Activated naive CD8-positive, alpha-beta T cell treated with anti-CD3 and anti-CD28 coated beads, Interleukin-2, amount 10 ng/mL, durations not matched to agents 7 days and 5 days (primary cell): ENCODE data around the gene SDHAF2. TPM values are rescaled to one million over a fixed set of nuclear protein-coding genes. Genes with fewer than 3 reads are reported as not detected.

Experiments
- ATAC-seq: fragments of 150-1000 bp; cut with Tn5 transposase; one replicate; pipeline ENCODE4 v1.10.0; 2021; ENCODE audit warnings: low read depth, moderate library complexity
- POLR2A ChIA-PET: fragments of 350-600 bp; sonication (Branson Sonifier 250); formaldehyde crosslinking; loops from one replicate; lab custom pipeline; 2021; ENCODE audit warnings: antibody characterized with exemption; lab: Charles Lee
- DNase-seq: peaks from one replicate; pipeline ENCODE4 v3.0.0; 2021
- H3K27ac Mint-ChIP-seq: one replicate; pipeline ENCODE4 v1.8.0; 2022; ENCODE audit warnings: mild to moderate bottlenecking, mixed read lengths
- H3K27me3 Mint-ChIP-seq: one replicate; pipeline ENCODE4 v1.8.0; 2022; ENCODE audit warnings: mild to moderate bottlenecking, moderate library complexity, mixed read lengths
- H3K36me3 Mint-ChIP-seq: one replicate; pipeline ENCODE4 v1.8.0; 2021; ENCODE audit warnings: mild to moderate bottlenecking, mixed read lengths
- H3K4me1 Mint-ChIP-seq: one replicate; pipeline ENCODE4 v1.8.0; 2021; ENCODE audit warnings: mixed read lengths
- H3K4me3 Mint-ChIP-seq: one replicate; pipeline ENCODE4 v1.8.0; 2022; ENCODE audit warnings: mild to moderate bottlenecking, moderate library complexity, mixed read lengths
- H3K9me3 Mint-ChIP-seq: one replicate; pipeline ENCODE4 v1.8.0; 2021; ENCODE audit warnings: mixed read lengths
- total RNA-seq, 2 experiments: library from RNA; stranded (reverse); gene quantifications; one replicate each; pipeline ENCODE4 v1.2.3, GENCODE V29; 2021

SDHAF2 gene
- total RNA-seq, 2 experiments from 2014 or later: 48.5 to 53.1 TPM

- POLR2A ChIA-PET: no interaction called here
- no peak for DNase-seq
- no peaks in the 10 kb centered on the region for H3K27me3 Mint-ChIP-seq
- H3K27ac Mint-ChIP-seq: no peak overlapping the region
- H3K4me3 Mint-ChIP-seq: no peak overlapping the region
- no peak for ATAC-seq
- no peaks in the 10 kb centered on the region for H3K9me3 Mint-ChIP-seq
- no peaks in the 10 kb centered on the region for H3K4me1 Mint-ChIP-seq
- H3K36me3 Mint-ChIP-seq: no peaks in the 10 kb centered on the region
These were observed 54.6 kb downstream of the SDHAF2 start for GRCh38 chr11:61484541-61484940.

- Mint-ChIP-seq H3K4me3 (no peak overlapping the region), H3K27me3 (no peaks in the 10 kb centered on the region), H3K4me1 (no peaks in the 10 kb centered on the region), H3K27ac (no peak overlapping the region), H3K9me3 (no peaks in the 10 kb centered on the region), H3K36me3 (no peaks in the 10 kb centered on the region)
- POLR2A ChIA-PET: no interaction called here
- DNase-seq (no peak), ATAC-seq (no peak)
These were observed 55.2 kb downstream of the SDHAF2 start for GRCh38 chr11:61485080-61485479.

- H3K4me1 Mint-ChIP-seq: no peaks in the 10 kb centered on the region
- H3K36me3 Mint-ChIP-seq: no peaks in the 10 kb centered on the region
- POLR2A ChIA-PET: no interaction called here
- no peak for ATAC-seq
- DNase-seq: no peak
- no peaks in the 10 kb centered on the region for H3K27me3 Mint-ChIP-seq
- no peaks in the 10 kb centered on the region for H3K9me3 Mint-ChIP-seq
- no peak overlapping the region for H3K4me3 Mint-ChIP-seq
- H3K27ac Mint-ChIP-seq: no peak overlapping the region
These were observed 56.2 kb downstream of the SDHAF2 start for GRCh38 chr11:61486011-61486620.

DNA sequence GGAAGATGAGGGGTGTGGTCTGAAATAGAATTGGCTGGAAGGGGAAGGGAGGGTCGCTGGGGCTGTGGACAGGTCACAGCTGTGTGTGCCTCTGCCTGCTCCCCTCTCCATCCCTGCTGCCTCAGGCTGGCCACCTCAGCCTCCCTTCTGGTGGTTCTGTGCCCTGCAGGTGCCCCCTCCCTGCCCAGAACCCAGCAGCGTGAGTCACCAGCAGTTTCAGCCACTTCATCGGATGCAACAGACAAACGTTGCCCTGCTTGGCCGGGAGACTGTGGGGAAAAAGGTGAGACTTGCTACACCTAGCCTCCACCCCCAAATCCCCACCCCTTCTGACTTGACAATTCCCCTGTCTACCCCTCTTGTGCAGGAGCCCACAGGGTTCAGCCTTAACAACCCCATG, 56.9 kb downstream of the SDHAF2 start:
- Mint-ChIP-seq H3K27ac (no peak overlapping the region), H3K4me1 (no peaks in the 10 kb centered on the region), H3K27me3 (no peaks in the 10 kb centered on the region), H3K36me3 (no peaks in the 10 kb centered on the region), H3K9me3 (no peaks in the 10 kb centered on the region), H3K4me3 (no peak overlapping the region)
- ATAC-seq: no peak
- no peak for DNase-seq
- POLR2A ChIA-PET: no interaction called here

DNA sequence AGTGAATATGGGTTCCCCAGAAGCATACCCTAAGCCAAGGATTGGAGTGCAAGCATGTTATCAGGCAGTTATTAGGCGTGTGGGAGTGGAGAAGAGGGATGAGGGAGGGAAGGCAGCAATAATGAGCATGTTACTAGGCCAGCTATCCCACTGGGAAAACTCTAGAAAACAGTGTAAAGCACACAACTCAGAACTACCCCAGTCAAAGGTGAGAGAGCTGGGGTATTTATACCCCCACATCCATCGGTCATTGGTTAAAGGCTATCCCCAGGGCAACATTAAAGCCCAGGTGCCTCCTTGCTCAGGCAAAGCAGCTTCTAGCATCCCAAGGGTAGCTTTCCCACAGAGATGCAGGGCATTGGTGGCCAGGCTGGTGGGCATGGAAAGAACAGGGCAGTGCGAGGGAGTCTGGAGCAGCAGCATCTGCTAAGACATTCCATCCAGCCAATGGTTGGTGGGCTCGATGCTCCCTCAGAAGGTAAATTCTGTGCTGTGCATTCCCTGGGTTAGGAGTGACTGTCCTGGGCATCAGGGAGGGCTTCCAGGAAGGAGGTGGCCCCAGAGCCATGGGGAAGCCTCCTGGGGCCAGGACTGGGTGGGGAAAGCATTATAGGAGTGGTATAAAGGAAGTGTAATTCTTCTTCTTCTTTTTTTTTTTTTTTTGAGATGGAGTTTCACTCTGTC, 57.6 kb downstream of the SDHAF2 start:
- ATAC-seq (no peak), DNase-seq (no peak)
- POLR2A ChIA-PET: no interaction called here
- H3K4me1 Mint-ChIP-seq: no peaks in the 10 kb centered on the region
- no peak overlapping the region for H3K4me3 Mint-ChIP-seq
- H3K27ac Mint-ChIP-seq: no peak overlapping the region
- H3K36me3 Mint-ChIP-seq: no peaks in the 10 kb centered on the region
- H3K9me3 Mint-ChIP-seq: no peaks in the 10 kb centered on the region
- H3K27me3 Mint-ChIP-seq: no peaks in the 10 kb centered on the region

DNA sequence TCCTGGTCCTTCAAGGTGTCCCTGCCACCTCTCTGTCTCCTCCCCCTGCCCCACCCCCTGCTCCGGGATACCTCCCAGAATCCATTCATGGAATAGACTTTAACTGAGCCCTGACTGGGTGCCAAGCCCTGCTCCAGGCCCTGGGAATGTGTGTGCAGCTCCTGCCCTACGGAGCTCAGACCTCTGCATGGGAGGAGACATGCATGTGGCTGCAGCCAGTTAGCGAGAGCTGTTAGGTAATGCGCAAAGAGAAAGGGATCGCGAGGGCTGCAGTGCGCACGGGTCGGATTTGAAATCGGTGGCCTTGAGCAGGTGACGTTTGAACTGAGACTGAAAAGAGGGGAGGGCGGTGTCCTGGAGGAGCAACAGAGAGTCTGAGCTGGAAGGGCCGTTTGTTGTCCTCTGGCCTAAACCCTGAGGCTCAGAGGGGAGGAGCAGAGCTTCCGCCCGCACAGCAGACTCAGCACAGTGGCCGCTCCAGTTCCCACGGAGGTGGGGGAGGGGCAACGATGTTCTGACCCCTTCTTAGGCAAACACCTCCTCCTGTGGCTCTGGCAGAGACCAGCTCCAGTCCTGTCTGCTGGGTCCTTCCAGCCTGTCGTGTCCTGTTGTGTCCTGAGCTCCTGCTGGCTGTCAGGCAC, 58.8 kb downstream of the SDHAF2 start:
- no peaks in the 10 kb centered on the region for H3K27me3 Mint-ChIP-seq
- H3K4me1 Mint-ChIP-seq: no peaks in the 10 kb centered on the region
- H3K36me3 Mint-ChIP-seq: no peaks in the 10 kb centered on the region
- POLR2A ChIA-PET: no interaction called here
- ATAC-seq (no peak), DNase-seq (no peak)
- no peak overlapping the region for H3K4me3 Mint-ChIP-seq
- H3K27ac Mint-ChIP-seq: no peak overlapping the region
- H3K9me3 Mint-ChIP-seq: no peaks in the 10 kb centered on the region

GRCh38 chr11:61489833-61490721, 60.2 kb downstream of the SDHAF2 start:
- DNase-seq (no peak), ATAC-seq (no peak)
- H3K36me3 Mint-ChIP-seq: no peaks in the 10 kb centered on the region
- no peaks in the 10 kb centered on the region for H3K9me3 Mint-ChIP-seq
- no peaks in the 10 kb centered on the region for H3K4me1 Mint-ChIP-seq
- no peak overlapping the region for H3K27ac Mint-ChIP-seq
- no peak overlapping the region for H3K4me3 Mint-ChIP-seq
- POLR2A ChIA-PET: interaction anchor here (0.6 kb wide), 1 partner anchor 346 kb away, joined by 3 read pairs; no protein-coding TSS in a partner anchor
- no peaks in the 10 kb centered on the region for H3K27me3 Mint-ChIP-seq

DNA sequence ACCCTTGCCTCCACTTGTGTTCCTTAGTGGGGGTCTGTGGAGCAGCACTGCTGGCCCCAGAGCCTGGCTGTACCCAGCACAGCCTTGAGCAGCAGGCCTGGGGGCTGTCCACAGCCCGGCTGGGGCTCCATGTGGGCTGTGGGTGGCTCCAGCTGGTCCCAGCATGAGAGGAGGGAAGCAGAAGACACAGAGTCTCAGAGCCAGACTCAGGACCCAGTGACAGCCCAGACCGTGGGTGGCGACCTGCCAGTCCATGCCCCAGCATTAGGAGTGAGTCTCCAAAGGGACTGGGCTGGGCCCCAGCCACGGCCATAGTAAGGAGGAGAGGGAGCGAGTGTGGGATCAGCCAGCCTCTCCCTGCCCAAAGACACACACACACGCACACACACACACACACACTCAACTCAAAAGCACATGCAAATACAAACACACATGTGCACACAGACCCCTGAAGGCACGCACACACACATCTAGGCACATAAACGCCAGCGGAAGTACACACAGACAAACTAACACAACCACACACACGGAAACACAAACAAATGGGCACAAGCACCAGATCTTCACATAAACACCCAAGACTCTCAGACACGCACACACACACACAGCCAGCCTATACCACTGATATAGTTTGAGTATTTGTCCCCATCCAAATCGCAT, 61.9 kb downstream of the SDHAF2 start:
- H3K4me3 Mint-ChIP-seq: no peak overlapping the region
- ATAC-seq: no peak

GRCh38 chr11:61494381-61494961, 64.5 kb downstream of the SDHAF2 start:
- POLR2A ChIA-PET: no interaction called here
- DNase-seq: no peak
- Mint-ChIP-seq H3K27ac (no peak overlapping the region), H3K4me3 (no peak overlapping the region), H3K9me3 (no peaks in the 10 kb centered on the region), H3K27me3 (no peaks in the 10 kb centered on the region), H3K36me3 (no peaks in the 10 kb centered on the region), H3K4me1 (no peaks in the 10 kb centered on the region)
- ATAC-seq: no peak

More for the DNA sequence above, 61.9 kb downstream of the SDHAF2 start:
- no peaks in the 10 kb centered on the region for H3K36me3 Mint-ChIP-seq
- H3K9me3 Mint-ChIP-seq: no peaks in the 10 kb centered on the region
- no peak overlapping the region for H3K27ac Mint-ChIP-seq
- POLR2A ChIA-PET: no interaction called here
- H3K4me1 Mint-ChIP-seq: no peaks in the 10 kb centered on the region
- no peaks in the 10 kb centered on the region for H3K27me3 Mint-ChIP-seq
- DNase-seq: no peak

- no peaks in the 10 kb centered on the region for H3K9me3 Mint-ChIP-seq
- ATAC-seq: no peak
These were observed 66.1 kb downstream of the SDHAF2 start for GRCh38 chr11:61495801-61496601.

More at GRCh38 chr11:61495801-61496601, 66.1 kb downstream of the SDHAF2 start:
- DNase-seq: no peak
- POLR2A ChIA-PET: interaction anchor here (0.6 kb wide), 1 partner anchor 12 kb away, joined by 4 read pairs; no protein-coding TSS in a partner anchor
- Mint-ChIP-seq H3K27ac (no peak overlapping the region), H3K4me1 (no peaks in the 10 kb centered on the region), H3K4me3 (no peak overlapping the region), H3K27me3 (no peaks in the 10 kb centered on the region), H3K36me3 (no peaks in the 10 kb centered on the region)
